HG03378 (cell line): ENCODE results near the gene AXL.
"Not testable (repeated sequence)": the region's sequence is repeated elsewhere in the genome, so short reads cannot be mapped to it uniquely, and the experiment has no call there.

Experiments
- ATAC-seq: cut with Tn5 transposase; IDR thresholded peaks from one replicate; pipeline ENCODE4 v1.9.1; 2021; ENCODE audit warnings: mild to moderate bottlenecking, moderate library complexity; ENCODE audit not compliant: unreplicated experiment

Gene AXL

GRCh38 chr19:41218615-41219507 is at the start of gene AXL:
AXL (plus strand) TSS chr19:41219223; CDS start chr19:41219393, 170 bp downstream.
- no peak for ATAC-seq

DNA sequence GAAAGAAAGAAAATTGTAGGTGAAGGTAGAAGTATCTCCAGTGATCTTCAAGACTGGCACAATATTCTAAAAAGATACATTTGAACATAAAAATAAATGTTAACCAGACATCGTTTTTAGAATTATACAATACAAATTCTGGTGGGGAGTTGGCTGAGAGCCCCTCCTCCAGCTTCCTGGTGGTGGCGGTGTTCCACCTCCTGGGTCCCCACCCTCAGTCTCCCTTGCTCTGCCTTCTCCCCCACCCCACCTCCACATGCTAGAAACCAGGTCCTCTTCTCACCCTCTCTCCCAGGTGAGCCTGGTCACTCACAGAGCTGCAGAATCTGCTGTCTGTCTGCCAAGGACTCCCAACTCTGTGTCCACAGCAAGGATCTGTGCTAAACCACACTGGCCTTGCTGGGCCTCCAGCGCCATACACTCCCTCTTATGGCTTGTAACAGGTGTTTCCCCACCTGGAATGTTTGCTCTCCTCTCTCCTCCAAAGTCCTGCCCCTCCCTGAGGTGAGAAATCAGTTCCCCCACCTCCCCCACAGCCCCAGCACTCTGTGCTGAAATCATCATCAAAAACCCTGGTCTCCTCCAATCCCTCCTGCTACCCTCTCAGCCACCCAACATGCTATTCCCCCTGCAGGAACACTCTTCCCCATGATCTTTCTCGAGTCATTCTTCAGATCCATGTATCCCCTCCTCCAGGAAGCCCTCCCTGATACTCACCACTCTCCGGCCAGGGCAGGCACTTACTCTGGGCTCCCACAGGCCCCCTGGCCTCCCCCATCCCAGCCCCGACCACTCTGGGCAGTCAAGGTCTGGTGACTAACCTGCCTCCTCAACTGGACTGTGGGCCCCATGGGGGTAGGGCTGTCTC is 46.5 kb upstream of the AXL start:
- ATAC-seq, result no peak

GRCh38 chr19:41174297-41174928 is 44.6 kb upstream of the AXL start:
- no peak for ATAC-seq

- ATAC-seq, result no peak
These were observed 42.9 kb upstream of the AXL start for GRCh38 chr19:41175801-41176777.

- ATAC-seq, result not testable (repeated sequence)
These were observed 38.9 kb upstream of the AXL start for GRCh38 chr19:41180173-41180572.

DNA sequence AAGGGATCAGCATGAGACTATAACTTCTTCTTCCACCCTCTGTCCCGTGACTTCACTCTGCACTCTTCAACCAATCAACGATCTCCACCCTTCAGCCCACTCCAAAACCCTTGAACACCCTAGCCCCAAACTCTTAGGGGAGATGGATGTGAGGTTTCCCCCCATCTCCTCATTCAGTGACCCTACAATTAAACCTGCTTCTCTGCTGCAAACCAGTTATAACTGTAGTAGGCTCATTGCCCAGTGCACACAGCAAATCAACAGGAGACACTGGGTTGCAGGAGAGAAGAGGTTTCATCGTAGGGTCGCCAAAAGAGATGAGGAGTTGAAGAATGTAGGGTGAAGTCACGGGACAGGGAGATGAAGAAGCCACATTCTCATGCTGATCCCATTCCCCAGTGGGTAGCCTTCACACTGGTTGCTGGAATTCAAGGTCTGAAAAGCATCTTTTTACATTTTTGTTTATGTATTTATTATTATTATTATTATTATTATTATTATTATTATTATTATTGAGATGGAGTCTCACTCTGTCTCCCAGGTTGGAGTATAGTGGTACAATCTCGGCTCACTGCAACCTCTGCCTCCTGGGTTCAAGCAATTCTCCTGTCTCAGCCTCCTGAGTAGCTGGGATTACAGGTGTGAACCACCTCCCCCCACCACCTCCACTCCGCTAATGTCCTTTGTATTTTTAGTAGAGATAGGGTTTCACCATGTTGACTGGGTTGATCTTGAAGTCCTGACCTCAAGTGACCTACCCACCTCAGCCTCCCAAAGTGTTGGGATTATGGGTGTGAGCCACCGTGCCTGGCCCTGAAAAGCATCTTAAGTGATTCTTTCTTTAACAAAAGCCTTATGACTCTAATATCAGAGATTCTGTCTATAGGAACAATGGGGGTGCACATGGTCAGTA is 31.8 kb upstream of the AXL start:
- ATAC-seq, result no peak

- no peak for ATAC-seq
These were observed 31.1 kb upstream of the AXL start for GRCh38 chr19:41187884-41188279.

DNA sequence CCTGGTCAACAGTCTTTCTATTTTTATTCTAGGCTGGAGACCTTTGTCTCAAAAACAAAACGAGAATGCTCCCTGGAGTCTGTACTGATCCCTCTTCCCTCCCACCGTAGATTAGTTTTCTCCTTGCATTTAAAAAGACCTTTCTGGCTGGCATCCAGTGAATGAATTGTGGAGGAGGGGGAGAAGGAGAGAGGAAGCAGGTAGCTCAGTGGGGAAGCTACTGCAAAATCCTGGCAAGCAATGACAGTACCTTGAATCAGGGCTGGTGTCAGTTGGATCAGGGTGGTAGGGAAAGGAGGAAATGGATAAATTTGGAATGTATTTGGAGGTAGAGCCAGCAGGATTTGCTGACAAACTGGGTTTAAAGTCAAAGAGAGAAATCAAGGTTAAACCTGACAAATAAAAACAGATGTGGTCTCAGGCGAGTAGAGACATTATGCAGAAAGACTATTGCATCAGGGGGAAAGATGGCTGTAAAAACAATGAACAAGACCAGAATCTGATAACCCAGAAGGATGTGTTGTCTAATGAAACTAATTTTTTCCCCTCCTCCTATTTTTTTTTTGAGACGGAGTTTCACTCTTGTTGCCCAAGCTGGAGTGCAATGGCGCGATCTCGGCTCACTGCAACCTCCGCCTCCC is 29.5 kb upstream of the AXL start:
- ATAC-seq, result no peak

GRCh38 chr19:41192574-41193429 is 26.2 kb upstream of the AXL start, which contains the start of gene CYP2S1:
CYP2S1 (plus strand) TSS chr19:41193219; CDS start chr19:41193265, 46 bp downstream.
- no peak for ATAC-seq

DNA sequence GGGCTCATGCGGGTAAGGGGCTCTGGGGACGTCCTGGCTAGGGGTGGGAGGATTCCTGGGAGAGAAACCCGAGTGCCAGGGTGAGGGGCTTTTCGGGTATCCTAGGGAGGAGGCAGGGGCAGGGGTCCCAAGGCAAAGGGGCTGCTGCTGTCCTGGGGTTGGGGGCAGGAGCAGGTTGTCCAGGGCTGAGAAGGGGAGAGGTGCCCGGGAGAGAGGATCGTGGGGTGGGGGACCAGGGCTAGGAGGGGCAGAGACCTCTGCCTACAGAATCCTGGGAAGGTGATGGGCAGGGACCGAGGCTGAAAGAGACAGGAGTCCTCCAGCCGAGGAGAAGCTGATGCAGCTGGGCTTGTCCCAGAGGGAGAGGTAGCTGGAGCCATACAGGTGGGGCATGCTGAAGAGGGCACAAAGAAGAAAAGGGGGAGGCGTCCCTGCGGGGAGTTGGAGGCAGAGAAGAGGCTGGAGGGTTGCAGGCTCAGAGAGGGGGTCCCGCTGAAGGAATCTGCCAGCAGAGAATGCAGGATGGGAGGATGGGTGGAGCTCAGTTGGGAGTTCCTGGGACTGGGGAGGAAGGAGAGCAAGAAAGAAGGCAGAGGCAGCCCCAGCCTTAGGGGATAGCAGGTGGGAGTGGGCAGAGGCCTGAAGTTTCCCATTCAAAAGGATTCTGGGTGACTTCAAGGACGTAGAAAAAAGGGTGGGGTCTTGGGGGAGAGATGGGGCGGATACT is 25.4 kb upstream of the AXL start:
- no peak for ATAC-seq

DNA sequence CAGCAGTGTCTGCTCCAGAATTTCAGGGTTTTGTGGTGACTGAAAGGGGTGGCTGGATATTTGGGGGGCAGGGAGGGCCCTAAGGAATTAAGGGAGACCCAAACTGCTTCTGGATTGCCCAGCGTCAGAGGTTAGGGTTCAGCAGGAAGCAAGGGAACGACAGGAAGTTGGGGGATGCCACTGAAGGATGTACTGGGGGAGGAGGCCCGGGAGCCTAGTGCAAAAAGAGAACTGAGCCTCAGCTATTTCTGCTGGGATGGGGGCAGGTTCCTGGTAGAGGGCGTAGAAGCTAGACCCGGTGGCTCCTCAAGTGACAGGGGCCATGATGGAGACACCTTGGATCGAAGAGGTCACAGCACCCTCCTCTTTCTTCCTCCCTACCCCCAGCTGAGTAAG is 24.9 kb upstream of the AXL start:
- no peak for ATAC-seq

DNA sequence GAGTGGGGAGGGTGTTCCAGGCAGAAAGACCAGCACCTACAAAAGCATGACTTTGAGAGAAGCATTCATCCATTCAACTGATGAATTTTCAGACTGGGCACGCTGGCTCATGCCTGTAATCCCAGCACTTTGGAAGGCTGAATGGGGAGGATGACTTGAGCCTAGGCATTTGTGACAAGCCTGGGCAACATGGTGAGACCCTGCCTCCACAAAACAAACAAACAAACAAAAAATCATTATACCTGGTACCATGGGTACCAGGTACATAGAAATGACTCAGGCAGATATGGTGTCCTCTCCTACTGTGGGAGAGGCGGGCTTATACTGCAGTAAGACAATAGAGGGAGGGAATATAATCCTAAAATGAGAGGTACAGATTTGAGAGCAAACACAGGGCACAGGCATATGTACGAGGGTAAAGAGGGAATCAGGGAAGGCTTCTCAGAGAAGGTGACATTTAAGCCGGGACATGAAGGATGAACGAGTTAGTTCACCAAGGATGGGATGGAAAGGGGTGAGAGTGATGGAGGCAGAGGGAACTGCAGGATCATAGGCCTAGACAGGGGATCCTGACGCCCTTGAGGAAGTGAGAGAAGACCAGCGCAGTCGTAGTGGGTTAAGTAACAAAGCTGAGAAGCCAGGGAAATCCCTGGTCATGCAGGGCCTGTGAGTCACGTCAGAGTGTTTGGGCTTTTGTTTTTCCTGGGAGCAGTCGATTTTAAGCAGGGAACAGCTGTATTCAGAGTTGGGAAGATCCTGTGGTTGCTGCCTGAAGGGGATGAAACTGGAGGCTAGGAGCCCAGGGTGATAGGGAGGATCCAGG is 23.1 kb upstream of the AXL start:
- no peak for ATAC-seq

- ATAC-seq, result no peak
These were observed 20.5 kb upstream of the AXL start for GRCh38 chr19:41198559-41198958.

GRCh38 chr19:41203371-41203770 is 15.7 kb upstream of the AXL start:
- no peak for ATAC-seq

DNA sequence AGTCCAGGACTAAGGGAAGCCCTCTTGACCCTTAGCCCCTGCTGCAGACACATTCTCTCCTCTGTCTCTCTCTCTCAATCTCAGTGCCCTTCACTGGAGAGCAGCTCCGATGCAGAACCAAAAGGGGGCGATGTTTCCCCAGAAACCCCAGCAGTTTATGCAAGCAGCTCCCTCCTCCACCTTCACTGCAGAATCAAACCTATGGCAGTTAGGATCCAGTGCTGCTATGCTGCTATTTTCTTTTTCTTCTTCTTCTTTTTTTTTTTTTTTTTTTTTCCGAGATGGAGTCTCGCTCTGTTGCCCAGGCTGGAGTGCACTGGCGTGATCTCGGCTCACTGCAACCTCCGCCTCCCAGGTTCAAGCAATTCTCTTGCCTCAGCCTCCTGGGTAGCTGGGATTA is 14.7 kb upstream of the AXL start:
- ATAC-seq, result not testable (repeated sequence)

GRCh38 chr19:41205995-41206394 is 13.0 kb upstream of the AXL start:
- ATAC-seq, result no peak
